Fibroblast of lung (primary cell): ENCODE data around the gene ENTHD1.

ENCODE experiments used
- CTCF ChIP-seq, 2 donors: IDR thresholded peaks in 1 of 2; conservative IDR thresholded peaks in 1 of 2; 1 replicate in 1 of 2; 2 replicates in 1 of 2; pipeline ENCODE4 v1.5.1; 2011 to 2012; ENCODE audit warnings: low read length in 2 of 2, control low read depth in 1 of 2, inconsistent platforms in 1 of 2, low read depth in 1 of 2, mild to moderate bottlenecking in 1 of 2
- EZH2 ChIP-seq: IDR thresholded peaks from 2 replicates; pipeline ENCODE4 v1.5.1; 2012; ENCODE audit warnings: low read length, control low read depth, mild to moderate bottlenecking; ENCODE audit errors: missing control alignments

GRCh38 chr22:39868741-39869140 lies 24.8 kb downstream of the ENTHD1 start:
- TF ChIP-seq EZH2 (no peak), CTCF (conservative IDR thresholded peaks at IDR 0.05 in 1 of 2, IDR thresholded peaks at IDR 0.05 in 1 of 2; ENCODE audit: low read depth in 1 of 2, low read length in 2 of 2) (no peak)
